Measurements from ENCODE around the gene P2RX3.

- TF ChIP-seq CTCF (conservative IDR thresholded peaks at IDR 0.05; ENCODE audit: low read length) (no peak), EZH2phosphoT487 (IDR thresholded peaks at IDR 0.05; ENCODE audit: borderline replicate concordance, low read depth, low read length) (no peak)
Measured at GRCh38 chr11:57290288-57290687, 47.9 kb upstream of the P2RX3 start.
